Gastroesophageal sphincter (tissue), 4 donors: ENCODE measurements around the gene CFD. TPM values are rescaled to one million over a fixed set of nuclear protein-coding genes. Genes with fewer than 3 reads are reported as not detected.
"Not testable (repeated sequence)": the region's sequence is repeated elsewhere in the genome, so short reads cannot be mapped to it uniquely, and the experiment has no call there.

ENCODE experiments used
- ATAC-seq: fragments of 150-250 bp; one replicate; pipeline ENCODE4 v1.9.1; 2016; ENCODE audit warnings: mild to moderate bottlenecking, moderate library complexity
- H3K27ac ChIP-seq, 4 donors: fragments of 200-600 bp; sonication (generic) in 3 of 4; 1 replicate in 3 of 4; 2 replicates in 1 of 4; pipeline ENCODE4 v1.5.1; 2016 to 2019
- H3K27me3 ChIP-seq: fragments of 200-600 bp; sonication (generic); one replicate; pipeline ENCODE4 v1.5.1; 2019
- H3K36me3 ChIP-seq, 2 donors: fragments of 200-600 bp; sonication (generic); one replicate each; pipeline ENCODE4 v1.5.1; 2019; ENCODE audit warnings: control low read depth in 1 of 2
- H3K4me1 ChIP-seq, 3 donors: fragments of 200-600 bp; sonication (generic); 1 replicate in 2 of 3; 2 replicates in 1 of 3; pipeline ENCODE4 v1.5.1; 2016 to 2019; ENCODE audit warnings: control low read depth in 2 of 3
- H3K4me3 ChIP-seq, 2 donors: fragments of 200-600 bp; sonication (generic); one replicate each; pipeline ENCODE4 v1.5.1; 2019; ENCODE audit warnings: mild to moderate bottlenecking in 1 of 2, moderate library complexity in 1 of 2
- H3K9me3 ChIP-seq, 3 donors: fragments of 200-600 bp; sonication (generic); one replicate each; pipeline ENCODE4 v1.5.1; 2017 to 2019; ENCODE audit warnings: control low read depth in 2 of 3
- CTCF ChIP-seq, 4 experiments: fragments of 200-600 bp in 2 of 4; fragments of 450-650 bp in 2 of 4; sonication (generic) in 1 of 4; IDR thresholded peaks; one replicate each; pipeline ENCODE4 v1.5.1; 2017 to 2019; ENCODE audit warnings: antibody characterized with exemption in 4 of 4, mild to moderate bottlenecking in 2 of 4, moderate library complexity in 2 of 4
- EP300 ChIP-seq: sonication (generic); formaldehyde crosslinking; IDR thresholded peaks from one replicate; pipeline ENCODE4 v1.6.1; 2017; ENCODE audit warnings: antibody characterized with exemption, mild to moderate bottlenecking
- POLR2A ChIP-seq, 2 donors: fragments of 450-650 bp; IDR thresholded peaks; one replicate each; pipeline ENCODE4 v1.6.1; 2017; ENCODE audit warnings: antibody characterized with exemption in 2 of 2, mild to moderate bottlenecking in 2 of 2, moderate library complexity in 1 of 2
- POLR2AphosphoS5 ChIP-seq: sonication (generic); formaldehyde crosslinking; IDR thresholded peaks from one replicate; pipeline ENCODE4 v1.6.1; 2017; ENCODE audit warnings: antibody characterized with exemption
- WGBS, 2 donors: methylation state at CpG; one replicate each; pipeline ENCODE4 v1.1.5; 2018; ENCODE audit warnings: low coverage in 1 of 2; 5-methylcytosine and 5-hydroxymethylcytosine counted together
- total RNA-seq, 4 donors: library from RNA; depleted of rRNA; stranded (reverse); fragments of >200 nt; gene quantifications; one replicate each; pipeline ENCODE4 v1.1.0, GENCODE V29; 2016

CFD gene
- total RNA-seq, 4 donors from 2014 or later = 229 to 1,118 (median 654) TPM

- WGBS, 2 donors = 87 to 91% methylated on average over 16 to 19 of the region's 30 CpGs
These were observed 29.3 kb downstream of the CFD start for GRCh38 chr19:888581-889385.

DNA sequence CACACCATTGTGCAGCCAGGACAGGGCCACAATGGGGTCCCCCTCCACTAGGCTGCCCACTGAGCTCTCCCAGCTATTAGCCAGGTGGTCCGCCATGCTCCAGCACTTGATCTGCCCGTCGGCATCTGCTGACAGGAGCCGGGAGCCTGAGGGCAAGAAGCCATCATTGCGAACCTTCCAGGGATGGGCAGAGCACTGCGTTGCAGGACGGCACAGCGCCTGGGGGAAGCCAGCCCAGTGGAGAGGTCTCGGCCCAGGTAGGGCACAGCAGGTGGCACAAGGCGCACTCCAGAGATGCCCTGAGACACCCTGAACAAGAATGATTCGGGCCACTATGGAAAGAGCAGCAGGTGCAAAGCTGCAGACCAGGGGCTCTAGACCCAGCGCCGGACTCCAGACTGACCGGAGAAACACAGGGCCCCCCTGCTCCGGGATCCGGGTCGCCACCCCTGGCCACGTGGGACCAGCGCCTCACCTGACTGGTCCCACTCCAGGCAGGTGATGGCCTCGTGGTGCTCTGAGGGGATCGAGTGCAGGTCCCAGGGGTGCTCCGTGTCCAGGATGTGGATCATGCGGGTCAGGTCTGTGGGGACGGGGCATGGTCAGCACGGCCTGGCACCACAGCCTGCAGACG is 30.3 kb downstream of the CFD start:
- H3K36me3 ChIP-seq = peaks cover 0 to 62% of the 10 kb centered on the region in 2 donors
- no CpG with 5 or more reads among the region's 26 CpGs for WGBS, 2 donors
- no peak overlapping the region for H3K27ac ChIP-seq
- no peak overlapping the region for H3K4me3 ChIP-seq
- no peak for TF ChIP-seq POLR2AphosphoS5
- no peak for TF ChIP-seq POLR2A (IDR thresholded peaks at IDR 0.05)
- TF ChIP-seq EP300 = no peak
- H3K9me3 ChIP-seq = no peaks in the 10 kb centered on the region
- H3K27me3 ChIP-seq = no peaks in the 10 kb centered on the region
- peaks cover 0 to 25% (median 5%) of the 10 kb centered on the region in 3 donors for H3K4me1 ChIP-seq
- no peak for ATAC-seq

More at GRCh38 chr19:888581-889385, 29.3 kb downstream of the CFD start:
- Histone ChIP-seq H3K36me3 (peaks cover 0 to 72% of the 10 kb centered on the region in 2 donors), H3K4me1 (peaks cover 0 to 24% (median 5%) of the 10 kb centered on the region in 3 donors), H3K27ac (no peak overlapping the region), H3K4me3 (no peak overlapping the region), H3K9me3 (no peaks in the 10 kb centered on the region), H3K27me3 (no peaks in the 10 kb centered on the region)
- no peak for TF ChIP-seq POLR2AphosphoS5
- TF ChIP-seq CTCF (IDR thresholded peaks at IDR 0.05) = no peak
- TF ChIP-seq EP300 = no peak
- no peak for TF ChIP-seq POLR2A (IDR thresholded peaks at IDR 0.05)
- ATAC-seq = no peak

DNA sequence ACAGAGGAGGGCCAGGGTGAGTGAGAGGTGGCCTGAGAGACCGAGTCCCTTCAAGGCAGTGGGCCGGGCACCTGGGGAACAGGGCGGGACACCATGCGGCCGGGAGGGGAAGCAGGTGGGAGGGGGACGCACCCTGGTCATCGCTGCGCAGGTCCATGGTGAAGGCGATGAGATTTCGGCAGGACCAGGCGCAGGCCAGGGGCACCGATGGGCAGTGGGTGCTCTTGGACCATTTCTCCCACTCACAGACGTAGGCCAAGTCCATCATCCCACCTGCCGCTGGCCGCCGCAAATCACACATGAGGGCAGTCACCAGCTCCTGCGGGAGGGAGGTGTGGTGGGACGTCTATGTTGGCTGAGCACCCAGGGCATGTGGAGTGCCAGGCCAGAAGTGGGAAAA is 31.4 kb downstream of the CFD start:
- ATAC-seq = no peak
- Histone ChIP-seq H3K27me3 (no peaks in the 10 kb centered on the region), H3K36me3 (peaks cover 0 to 52% of the 10 kb centered on the region in 2 donors), H3K4me1 (peaks cover 0 to 25% (median 5%) of the 10 kb centered on the region in 3 donors), H3K27ac (no peak overlapping the region), H3K9me3 (no peaks in the 10 kb centered on the region), H3K4me3 (no peak overlapping the region)
- no peak for TF ChIP-seq EP300
- TF ChIP-seq CTCF (IDR thresholded peaks at IDR 0.05) = no peak
- 100% methylated on average over 3 of the region's 18 CpGs; no CpG with 5 or more reads in 1 of the 2 donors for WGBS, 2 donors

DNA sequence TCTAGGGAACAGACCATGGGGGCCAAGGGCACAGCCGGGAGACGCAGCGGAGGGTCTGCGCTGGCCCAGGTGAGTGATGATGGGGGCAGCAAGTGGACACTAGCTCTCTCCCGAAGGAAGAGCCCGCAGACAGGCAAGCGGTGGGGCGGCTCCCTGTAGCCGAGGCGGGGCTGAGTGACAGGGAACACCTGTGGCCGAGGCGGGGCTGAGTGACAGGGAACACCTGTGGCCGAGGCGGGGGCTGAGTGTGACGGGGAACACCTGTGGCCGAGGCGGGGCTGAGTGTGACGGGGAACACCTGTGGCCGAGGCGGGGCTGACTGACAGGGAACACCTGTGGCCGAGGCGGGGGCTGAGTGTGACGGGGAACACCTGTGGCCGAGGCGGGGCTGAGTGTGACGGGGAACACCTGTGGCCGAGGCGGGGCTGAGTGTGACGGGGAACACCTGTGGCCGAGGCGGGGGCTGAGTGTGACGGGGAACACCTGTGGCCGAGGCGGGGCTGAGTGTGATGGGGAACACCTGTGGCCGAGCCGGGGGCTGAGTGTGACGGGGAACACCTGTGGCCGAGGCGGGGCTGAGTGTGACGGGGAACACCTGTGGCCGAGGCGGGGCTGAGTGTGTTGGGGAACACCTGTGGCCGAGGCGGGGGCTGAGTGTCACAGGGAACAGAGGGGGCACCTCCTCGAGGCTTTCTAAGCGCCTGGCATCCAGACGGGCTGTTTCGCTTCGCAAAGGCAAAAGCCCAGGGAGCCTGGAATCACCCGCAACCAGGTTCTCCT is 32.1 kb downstream of the CFD start:
- H3K4me3 ChIP-seq = peak overlapping the region; percentile 51 to 78
- H3K9me3 ChIP-seq, H3K27me3 ChIP-seq, ATAC-seq: not testable (repeated sequence)
- WGBS, 2 donors = 38 to 56% methylated on average over 10 to 13 of the region's 50 CpGs
- H3K4me1 ChIP-seq = peaks cover 0 to 25% (median 5%) of the 10 kb centered on the region in 3 donors
- peaks cover 0 to 48% of the 10 kb centered on the region in 2 donors for H3K36me3 ChIP-seq
- peak overlapping the region in 3 of 4 donors; percentile 85 to 97 (median 90) for H3K27ac ChIP-seq

DNA sequence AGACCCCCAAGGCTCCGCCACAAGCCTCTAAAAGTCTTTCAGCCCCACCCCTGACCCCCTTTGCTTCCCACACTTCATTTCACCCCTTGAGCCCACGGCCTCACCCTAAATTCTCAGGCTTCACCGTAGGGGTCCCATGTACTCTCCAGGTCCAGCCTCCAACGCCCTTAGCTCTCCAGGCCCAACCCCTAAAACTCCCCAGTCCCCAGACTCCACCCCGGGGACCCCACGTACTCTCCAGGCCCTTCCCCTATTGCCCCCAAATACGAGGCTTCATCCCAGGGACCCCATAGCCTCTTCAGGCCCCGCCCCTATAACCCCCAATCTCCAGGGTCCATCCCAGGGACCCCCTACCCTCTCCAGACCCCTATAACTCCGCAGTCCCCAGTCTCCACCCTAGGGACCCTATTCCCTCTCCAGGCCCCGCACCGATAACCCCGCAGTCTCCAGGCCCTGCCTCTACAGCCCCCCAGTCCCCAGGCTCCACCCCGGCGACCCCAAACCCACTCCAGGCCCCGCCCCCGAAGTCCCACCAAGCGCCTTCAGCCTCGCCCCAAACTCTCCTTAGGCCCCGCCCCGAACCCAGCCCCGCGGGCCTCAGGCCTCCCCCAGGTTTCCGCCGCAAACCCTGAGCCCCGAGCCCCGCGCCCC is 32.9 kb downstream of the CFD start:
- peaks cover 0 to 25% (median 5%) of the 10 kb centered on the region in 3 donors for H3K4me1 ChIP-seq
- no peaks in the 10 kb centered on the region for H3K27me3 ChIP-seq
- TF ChIP-seq CTCF (IDR thresholded peaks at IDR 0.05) (no peak), POLR2A (IDR thresholded peaks at IDR 0.05) (no peak), POLR2AphosphoS5 (no peak), EP300 (no peak)
- 0 to 7% methylated on average over 5 to 10 of the region's 27 CpGs for WGBS, 2 donors
- H3K36me3 ChIP-seq = peaks cover 0 to 48% of the 10 kb centered on the region in 2 donors
- peak overlapping the region; percentile 48 to 97 (median 88) for H3K27ac ChIP-seq
- H3K4me3 ChIP-seq = peak overlapping the region; percentile 51 to 78
- H3K9me3 ChIP-seq = no peaks in the 10 kb centered on the region
- no peak for ATAC-seq
